ENCODE data around the gene S100A2. TPM values are rescaled to one million over a fixed set of nuclear protein-coding genes. Genes with fewer than 3 reads are reported as not detected.
A peak's percentile ranks its signal among the peaks of the same experiment; 100 is the strongest.
"Not testable (repeated sequence)": the region's sequence is repeated elsewhere in the genome, so short reads cannot be mapped to it uniquely, and the experiment has no call there.

The S100A2 gene
- total RNA-seq, 1 experiment from 2014 or later, result 23.3 TPM

DNA sequence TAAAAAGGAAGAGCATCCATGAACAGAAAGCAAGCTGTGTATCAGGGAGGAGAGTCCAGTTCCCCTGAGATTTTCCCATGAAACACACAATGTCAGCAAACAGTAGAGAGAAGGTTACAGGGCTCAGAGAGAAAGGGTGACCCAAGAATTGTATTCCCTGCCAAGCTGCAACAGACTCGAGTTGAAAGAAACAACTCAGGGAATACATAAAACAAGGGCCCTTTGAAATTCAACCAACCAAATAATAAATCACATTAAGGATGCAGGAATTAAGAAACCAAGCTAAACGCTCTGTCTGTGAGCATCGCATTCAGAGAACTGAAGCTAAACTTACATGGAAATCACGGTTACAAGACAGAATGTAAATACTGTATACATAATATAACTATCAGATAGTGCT is 27.1 kb upstream of the S100A2 start:
- no peak for DNase-seq (ENCODE audit: low read depth)

DNA sequence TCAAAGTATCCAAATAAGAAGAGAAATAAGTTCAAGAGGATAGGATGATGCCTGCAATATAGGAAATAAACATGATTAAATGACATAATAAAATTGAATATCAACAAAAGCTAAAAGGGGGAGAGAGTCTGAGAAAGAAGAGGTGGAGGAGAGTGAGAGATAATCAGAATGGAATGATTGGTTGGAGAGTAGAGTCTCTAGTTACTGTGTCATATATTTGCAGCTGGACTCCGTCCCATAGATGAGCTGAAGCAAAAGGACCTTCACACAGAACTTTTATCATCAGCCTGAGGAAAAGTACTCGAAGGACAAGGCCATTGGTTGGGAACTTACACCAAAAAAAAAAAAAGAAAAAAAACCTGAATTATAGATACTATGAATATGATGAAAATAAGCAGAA is 22.8 kb upstream of the S100A2 start:
- DNase-seq (ENCODE audit: low read depth), result no peak

DNA sequence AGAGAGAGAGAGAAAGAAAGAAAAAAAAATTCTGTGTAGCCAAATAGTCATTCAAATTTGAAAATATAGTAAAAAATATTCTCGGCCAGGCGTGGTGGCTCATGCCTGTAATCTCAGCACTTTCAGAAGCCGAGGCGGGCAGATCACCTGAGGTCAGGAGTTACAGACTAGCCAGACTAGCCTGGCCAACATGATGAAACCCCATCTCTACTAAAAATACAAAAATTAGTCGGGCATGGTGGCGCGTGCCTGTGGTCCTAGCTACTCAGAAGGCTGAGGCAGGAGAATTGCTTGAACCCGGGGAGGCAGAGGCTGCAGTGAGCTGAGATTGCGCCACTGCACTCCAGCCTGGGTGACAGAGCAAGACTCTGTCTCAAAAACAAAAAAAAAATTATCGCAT is 22.4 kb upstream of the S100A2 start:
- DNase-seq (ENCODE audit: low read depth), result not testable (repeated sequence)

DNA sequence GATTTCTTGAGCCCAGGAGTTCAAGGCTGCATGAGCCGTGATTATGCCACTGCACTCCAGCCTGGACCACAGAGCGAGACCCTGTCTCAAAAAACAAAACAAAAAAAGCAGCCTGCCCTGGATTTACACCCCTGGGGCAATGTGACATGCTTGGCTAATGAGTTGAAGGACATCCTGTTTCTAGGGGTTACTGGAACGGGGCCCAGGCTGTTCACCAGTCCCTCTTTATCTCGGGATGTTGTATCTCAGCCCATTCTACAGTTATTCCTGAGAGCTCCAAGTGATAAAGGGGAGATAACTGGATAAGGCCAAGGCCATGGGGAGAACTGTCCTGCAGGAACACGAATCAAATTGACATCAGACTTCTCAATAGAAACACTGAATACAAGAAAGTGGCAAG is 21.7 kb upstream of the S100A2 start:
- DNase-seq (ENCODE audit: low read depth), result no peak

DNA sequence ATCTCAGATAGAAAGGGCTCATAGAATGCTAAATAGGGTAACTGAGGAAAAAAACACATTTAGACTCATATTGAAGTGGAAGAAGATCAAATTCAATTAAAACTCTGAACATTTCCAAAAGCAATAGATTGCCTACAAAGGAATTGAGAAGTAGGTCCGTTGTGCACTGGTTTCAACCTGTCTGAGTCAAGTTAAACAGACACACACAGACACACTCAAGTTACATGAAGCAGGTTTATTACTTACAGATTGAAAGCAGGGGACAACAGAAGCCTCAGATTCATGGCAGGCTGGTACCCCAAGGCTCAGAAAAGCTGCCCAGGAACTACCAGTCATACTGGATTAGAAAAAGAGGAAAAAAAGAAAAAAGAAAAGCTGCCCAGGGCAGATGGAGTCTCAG is 20.7 kb upstream of the S100A2 start:
- no peak for DNase-seq (ENCODE audit: low read depth)

DNA sequence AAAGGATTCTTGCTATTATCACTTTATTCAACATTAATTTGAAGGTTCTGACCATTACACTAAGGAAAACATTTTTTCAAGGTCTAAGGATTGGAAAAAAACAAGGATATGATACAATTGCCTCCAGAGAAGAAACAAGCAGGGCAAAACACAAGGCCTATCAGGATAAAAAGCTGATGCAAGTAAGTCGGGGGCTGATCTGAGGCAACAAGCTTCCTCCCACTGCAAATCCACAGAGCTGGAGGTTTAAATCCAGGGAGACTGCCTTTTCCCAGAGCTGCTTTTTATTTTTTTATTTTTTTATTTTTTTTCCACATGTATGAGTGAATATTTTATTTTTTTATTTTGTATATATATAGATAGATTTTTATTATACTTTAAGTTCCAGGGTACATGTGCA is 19.4 kb upstream of the S100A2 start:
- no peak for DNase-seq (ENCODE audit: low read depth)

DNA sequence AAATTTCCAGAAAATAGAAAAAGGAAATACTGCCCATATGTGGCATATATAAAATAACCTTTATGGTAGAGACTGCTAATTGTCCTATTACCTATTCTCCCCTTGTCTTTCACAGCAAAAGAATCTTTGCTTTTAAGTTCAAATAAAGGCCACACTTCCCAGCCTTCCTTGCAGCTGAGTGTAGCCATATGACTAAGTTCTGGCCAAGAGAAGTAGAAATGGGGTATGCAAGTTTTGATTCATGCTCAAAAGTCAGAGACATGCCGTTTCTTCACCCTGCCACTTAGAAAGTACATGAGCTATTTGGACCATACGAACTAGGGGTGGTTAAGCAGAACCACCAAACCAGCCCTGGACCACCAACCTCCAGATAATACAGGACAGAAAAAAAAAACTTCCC is 18.3 kb upstream of the S100A2 start:
- DNase-seq (ENCODE audit: low read depth), result no peak

DNA sequence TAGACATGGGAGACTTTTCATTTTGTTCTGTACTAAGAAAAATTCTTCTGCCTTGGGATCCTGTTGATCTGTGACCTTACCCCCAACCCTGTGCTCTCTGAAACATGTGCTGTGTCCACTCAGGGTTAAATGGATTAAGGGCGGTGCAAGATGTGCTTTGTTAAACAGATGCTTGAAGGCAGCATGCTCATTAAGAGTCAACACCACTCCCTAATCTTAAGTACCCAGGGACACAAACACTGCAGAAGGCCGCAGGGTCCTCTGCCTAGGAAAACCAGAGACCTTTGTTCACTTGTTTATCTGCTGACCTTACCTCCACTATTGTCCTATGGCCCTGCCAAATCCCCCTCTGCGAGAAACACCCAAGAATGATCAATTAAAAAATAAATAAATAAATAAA is 17.9 kb upstream of the S100A2 start:
- not testable (repeated sequence) for DNase-seq (ENCODE audit: low read depth)

DNA sequence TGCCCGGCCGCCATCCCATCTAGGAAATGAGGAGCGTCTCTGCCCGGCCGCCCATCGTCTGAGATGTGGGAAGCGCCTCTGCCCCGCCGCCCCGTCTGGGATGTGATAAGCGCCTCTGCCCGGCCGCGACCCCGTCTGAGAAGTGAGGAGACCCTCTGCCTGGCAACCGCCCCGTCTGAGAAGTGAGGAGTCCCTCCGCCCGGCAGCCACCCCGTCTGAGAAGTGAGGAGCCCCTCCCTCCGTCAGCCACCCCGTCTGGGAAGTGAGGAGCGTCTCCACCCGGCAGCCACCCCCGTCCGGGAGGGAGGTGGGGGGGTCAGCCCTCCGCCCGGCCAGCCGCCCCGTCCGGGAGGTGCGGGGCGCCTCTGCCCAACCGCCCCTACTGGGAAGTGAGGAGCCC is 17.2 kb upstream of the S100A2 start:
- not testable (repeated sequence) for DNase-seq (ENCODE audit: low read depth)

DNA sequence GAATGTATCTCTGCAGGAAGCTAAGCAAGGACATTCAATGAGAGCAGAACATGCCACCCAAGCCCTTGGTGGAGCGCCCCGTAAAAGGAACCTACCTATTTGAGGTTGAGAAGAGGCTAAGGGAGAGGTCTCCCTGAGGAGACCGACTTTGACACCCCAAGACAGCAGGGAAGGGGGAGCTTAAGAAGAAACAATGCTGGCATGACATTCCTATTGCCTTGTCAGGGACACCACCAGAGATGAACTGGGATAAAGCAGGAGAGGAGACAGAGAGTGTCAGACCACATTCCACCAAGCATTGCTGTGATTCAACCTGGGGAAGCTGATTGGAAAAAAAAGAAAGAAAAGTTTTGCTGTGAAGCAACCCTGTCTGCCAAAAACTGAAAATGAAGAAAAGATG is 13.3 kb upstream of the S100A2 start:
- no peak for DNase-seq (ENCODE audit: low read depth)

DNA sequence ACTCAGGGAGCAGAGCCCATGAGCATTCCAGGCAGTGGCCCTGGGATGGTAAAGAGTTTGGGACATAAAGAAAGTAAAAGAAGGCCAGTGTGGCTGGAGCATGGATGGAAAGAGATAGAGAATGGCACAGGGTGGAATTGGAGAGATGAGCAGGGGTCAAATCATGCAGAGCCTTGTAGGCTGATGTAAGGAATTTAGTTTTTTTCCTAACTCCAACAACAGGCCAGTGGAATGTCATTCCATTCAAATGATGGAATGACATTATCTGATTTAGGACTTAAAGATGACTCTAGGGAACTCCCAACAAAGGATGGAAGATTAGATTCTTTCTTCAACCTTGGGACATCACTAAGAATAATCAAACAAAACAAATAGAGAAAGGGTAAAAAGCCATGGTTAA is 12.8 kb upstream of the S100A2 start:
- DNase-seq (ENCODE audit: low read depth), result no peak

DNA sequence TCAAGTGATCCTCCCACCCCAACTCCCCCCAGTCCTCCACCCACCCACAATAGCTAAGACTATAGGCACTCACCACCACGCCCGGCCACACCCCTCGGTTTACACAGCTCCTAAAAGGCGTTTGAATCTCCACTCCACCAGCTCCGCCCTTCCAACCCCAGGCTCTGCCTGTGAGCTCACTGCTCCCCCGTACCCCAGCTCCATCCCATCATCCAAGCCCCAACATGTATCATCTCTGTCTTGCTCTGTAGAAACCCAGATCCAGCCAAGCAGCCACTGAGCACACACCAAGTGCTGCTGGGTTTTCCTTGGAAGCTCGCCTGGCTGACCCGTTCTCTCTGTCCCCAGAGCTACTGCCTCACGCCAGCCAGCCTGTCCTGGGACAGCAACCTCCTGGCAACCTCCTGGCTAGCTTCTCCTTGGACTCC is 12.0 kb upstream of the S100A2 start:
- DNase-seq (ENCODE audit: low read depth), result no peak

DNA sequence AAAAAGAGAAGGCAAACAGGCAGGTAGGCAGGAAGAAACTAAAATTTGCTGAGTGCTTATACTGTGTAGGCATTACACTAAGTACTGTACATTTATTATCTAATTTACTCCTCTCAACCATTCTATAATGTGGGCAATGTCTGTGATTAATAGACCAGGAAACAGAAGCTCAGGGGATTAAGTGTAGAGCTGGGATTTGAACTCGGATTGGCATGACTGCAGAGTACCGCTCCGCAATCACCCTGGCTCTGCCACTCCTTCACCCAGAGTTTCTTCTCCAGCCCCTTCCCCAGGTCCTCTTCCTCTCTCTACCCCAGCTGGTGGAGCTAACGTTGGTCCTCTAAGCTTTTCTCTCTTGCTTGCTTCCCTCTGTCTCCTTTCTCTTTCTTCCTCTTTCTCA is 11.5 kb upstream of the S100A2 start:
- DNase-seq (ENCODE audit: low read depth), result no peak

DNA sequence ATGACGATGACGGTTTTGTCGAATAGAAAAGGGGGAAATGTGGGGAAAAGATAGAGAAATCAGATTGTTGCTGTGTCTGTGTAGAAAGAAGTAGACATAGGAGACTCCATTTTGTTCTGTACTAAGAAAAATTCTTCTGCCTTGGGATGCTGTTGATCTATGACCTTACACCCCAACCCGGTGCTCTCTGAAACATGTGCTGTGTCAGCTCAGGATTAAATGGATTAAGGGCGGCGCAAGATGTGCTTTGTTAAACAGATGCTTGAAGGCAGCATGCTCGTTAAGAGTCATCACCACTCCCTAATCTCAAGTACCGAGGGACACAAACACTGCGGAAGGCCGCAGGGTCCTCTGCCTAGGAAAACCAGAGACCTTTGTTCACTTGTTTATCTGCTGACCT is 9.9 kb upstream of the S100A2 start:
- DNase-seq (ENCODE audit: low read depth), result not testable (repeated sequence)

DNA sequence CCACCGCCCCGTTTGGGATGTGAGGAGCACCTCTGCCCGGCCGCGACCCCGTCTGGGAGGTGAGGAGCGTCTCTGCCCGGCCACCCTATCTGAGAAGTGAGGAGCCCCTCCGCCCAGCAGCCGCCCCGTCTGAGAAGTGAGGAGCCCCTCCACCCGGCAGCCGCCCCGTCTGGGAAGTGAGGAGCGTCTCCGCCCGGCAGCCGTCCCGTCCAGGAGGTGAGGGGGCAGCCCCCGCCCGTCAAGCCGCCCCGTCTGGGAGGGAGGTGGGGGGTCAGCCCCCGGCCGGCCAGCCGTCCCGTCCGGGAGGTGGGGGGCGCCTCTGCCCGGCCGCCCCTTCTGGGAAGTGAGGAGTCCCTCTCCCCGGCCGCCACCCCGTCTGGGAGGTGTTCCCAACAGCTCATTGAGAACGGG is 9.4 kb upstream of the S100A2 start:
- DNase-seq (ENCODE audit: low read depth), result not testable (repeated sequence)

DNA sequence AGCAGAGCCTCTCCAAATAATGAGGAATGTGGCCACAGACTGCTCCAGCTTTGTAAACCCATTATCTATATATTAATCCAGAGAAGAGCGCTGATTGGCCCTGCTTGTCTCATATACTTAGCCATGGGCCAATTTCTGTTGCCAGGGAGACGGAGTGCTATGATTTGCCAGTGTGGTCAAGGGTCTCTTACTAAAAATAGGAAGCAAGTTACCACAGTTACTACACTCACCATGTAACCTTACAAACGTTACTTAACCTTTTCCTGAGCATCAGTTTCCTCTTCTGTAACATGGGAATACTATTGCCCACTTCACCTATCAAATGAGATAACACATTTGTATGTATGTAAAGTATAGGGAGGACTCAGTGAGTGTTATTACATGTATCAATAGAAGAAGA is 7.7 kb upstream of the S100A2 start:
- DNase-seq (ENCODE audit: low read depth), result peak; percentile 31

DNA sequence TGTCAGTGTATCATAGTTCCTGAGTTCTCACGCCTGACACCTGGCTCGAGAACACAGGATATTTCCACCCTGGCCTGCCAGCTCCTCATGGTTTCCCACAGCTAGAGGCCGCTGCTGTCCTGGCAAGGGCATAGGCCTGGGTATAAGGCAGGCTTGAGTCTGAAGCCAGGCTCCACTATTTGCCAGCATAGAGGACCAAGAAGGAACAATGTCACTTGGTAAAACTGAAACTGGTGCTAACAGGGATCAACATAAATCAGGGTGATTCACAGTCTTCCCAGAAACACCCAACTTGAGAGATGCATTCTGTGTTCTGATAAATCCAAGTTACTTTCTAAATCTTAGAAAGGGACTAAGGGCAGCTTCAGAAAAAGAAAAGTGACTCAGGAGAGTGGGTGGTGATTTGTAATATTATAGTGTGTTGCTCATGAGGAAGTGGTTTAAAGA is 6.9 kb upstream of the S100A2 start:
- peak; percentile 92 for DNase-seq (ENCODE audit: low read depth)

DNA sequence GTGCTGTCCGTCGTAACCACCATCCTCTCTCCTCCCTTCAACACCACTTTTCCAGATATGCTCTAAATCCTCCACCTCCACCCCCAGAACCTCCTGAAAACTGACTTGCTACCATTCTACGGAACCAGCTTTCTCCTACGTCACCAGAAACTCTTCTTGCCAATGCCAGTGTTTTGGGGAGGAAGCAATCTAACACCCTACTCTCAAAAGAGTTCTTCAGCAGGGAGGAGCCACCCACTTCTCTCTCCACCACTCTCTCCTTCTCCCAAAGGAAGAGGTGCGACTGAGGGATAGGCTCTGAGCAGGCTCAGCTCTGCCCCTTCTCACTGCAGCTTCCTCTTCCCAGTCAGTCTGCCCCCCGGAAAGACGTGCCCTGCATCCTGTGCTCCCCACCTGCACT is 6.1 kb upstream of the S100A2 start:
- DNase-seq (ENCODE audit: low read depth), result no peak

DNA sequence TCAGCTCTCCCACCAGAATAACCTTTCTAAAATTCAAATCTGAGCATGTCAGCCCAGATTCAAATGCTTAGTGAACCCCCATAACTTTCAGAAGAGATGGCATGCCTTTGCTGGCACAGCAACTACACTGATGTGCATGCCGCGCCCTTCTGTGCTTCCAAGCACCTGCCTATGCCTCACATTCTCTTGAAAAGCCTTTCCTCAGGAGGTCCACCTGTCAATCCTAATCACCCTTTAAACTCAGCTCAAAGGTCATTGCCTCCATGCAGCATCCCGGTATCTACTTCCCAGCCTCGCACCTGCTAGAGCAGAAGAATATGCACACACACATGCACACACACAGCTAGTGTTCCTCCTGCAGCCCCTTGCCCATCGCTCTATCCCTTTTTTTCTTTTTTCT is 5.2 kb upstream of the S100A2 start:
- DNase-seq (ENCODE audit: low read depth), result no peak

DNA sequence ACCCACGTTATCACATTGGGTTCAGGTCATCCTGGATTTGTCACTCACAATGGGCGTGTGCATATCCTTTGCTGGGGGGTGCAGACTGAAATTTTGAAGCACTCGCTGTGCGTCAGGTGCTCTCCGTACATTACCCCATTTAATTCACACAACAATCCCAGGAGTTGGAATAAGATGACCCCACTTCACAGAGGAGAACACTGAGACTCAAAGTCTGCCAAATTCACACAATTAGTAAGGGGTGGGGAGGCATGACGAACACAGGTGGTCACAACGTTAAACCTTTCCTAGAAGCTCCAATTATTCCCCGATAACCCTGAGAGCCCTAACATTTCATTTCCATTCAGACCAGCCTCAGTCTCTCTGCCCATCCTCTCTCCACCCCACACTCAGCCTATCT is 3.8 kb upstream of the S100A2 start:
- no peak for DNase-seq (ENCODE audit: low read depth)

DNA sequence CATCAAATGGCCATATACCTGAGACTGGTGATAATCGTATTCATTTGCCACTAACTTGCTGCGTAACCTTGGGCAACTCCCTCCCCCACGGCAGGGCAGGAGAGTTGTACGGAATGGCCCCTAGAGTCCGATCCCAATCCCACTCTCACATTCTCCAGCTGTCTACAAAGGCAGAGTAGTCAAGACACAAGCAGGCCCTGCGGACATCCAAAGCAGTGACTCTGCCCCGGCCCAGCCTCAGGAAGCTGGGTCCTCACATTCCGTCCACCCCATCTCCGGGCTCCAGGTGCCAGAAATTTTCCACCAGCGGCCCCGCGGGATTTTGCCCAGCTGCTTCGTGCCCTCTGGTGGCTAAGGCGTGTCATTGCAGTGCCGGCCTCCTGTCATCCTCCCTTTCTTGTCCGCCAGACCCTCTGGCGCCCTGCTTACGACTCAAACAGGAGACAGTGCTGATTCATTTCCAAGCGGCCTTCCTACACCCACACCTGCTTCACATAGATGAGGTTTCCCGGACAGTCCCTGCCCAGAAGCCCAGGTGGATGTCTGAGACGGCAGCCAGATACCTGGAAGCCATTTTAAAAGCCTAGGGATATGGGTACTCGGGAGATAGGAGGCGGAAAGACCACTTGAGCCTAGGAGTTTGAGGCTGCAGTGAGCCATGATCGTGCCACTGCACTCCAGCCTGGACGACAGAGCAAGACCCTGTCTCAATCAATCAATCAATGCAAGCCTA is 2.9 kb upstream of the S100A2 start:
- DNase-seq (ENCODE audit: low read depth), result peak; percentile 93

DNA sequence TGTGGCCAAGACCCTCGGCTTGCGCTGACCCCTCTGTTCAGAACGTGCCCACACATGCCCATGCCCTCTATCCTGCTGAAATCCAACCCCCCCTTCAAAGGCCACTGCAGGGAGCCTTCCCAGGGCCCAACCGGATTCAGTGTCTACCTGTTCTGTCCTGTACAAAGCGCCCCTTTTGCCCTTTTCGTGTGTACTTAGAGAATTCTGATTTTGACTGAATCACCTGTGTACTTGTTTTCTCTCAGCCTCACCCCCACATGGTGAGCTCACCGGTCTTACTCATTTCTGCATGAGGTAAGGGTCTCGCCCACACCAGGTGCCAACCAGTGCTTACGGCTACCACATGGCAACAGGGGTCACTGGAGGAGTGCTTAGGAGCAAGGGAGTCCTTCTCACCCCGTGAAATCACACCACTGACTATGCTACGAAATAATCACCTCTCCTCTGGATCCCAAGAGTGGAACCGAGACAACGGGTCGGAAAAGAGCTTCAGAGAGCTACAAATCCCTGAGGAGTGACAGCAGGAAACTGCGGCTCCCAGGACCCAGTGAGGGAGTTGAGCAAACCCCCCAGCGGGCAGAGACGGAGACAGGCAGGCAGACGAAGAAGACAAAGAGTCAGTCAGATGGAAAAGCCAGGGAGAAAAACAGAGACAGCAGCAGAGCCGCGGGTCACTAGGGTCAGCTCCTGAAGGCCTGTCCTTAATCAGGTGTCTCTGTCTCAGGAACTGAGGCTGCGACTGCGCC is 2.1 kb upstream of the S100A2 start:
- DNase-seq (ENCODE audit: low read depth), result peak; percentile 80
